Prostate gland (tissue), 2 donors: ENCODE measurements around the gene NME8. TPM values are rescaled to one million over a fixed set of nuclear protein-coding genes. Genes with fewer than 3 reads are reported as not detected.

Experiments
- DNase-seq: peaks from one replicate; pipeline ENCODE4 v3.0.0-alpha.2; 2019; ENCODE audit warnings: low spot score
- H3K27ac ChIP-seq, 2 donors: fragments of 200-600 bp; sonication (generic); 2 replicates each; pipeline ENCODE4 v1.5.1; 2017 to 2019
- H3K27me3 ChIP-seq: fragments of 200-600 bp; sonication (generic); replicated peaks from 2 replicates; pipeline ENCODE4 v1.5.1; 2019; ENCODE audit not compliant: insufficient read depth
- H3K36me3 ChIP-seq, 2 donors: fragments of 200-600 bp; sonication (generic); 1 replicate in 1 of 2; 2 replicates in 1 of 2; pipeline versions ENCODE4 v1.5.1 to v1.8.1; 2017 to 2019
- H3K4me1 ChIP-seq: fragments of 200-600 bp; sonication (generic); replicated peaks from 2 replicates; pipeline ENCODE4 v1.5.1; 2019
- H3K4me3 ChIP-seq, 2 donors: fragments of 200-600 bp; sonication (generic); 2 replicates each; pipeline ENCODE4 v1.5.1; 2017 to 2019
- H3K9me3 ChIP-seq: fragments of 200-600 bp; sonication (generic); 2 replicates; pipeline ENCODE4 v1.5.1; 2017
- POLR2A ChIP-seq: fragments of 450-650 bp; IDR thresholded peaks from one replicate; pipeline ENCODE4 v1.6.1; 2016; ENCODE audit warnings: antibody characterized with exemption, mild to moderate bottlenecking
- POLR2AphosphoS5 ChIP-seq: sonication (generic); formaldehyde crosslinking; IDR thresholded peaks from one replicate; pipeline ENCODE4 v1.6.1; 2017; ENCODE audit warnings: antibody characterized with exemption
- WGBS: methylation state at CpG from one replicate; pipeline ENCODE4 v1.1.5; 2018; 5-methylcytosine and 5-hydroxymethylcytosine counted together
- intact Hi-C: fragments of 100-400 bp; cut with DNase I; formaldehyde crosslinking; loops from one replicate; pipeline ENCODE4 v1.14.2; 2022
- total RNA-seq, 2 donors: library from RNA; depleted of rRNA; stranded (reverse); fragments of >200 nt; gene quantifications; one replicate each; pipeline ENCODE4 v1.1.0, GENCODE V29; 2016
- TF ChIP-seq, protein P1 (sequence below), 4 experiments: fragments of 200-600 bp in 2 of 4; fragments of 450-650 bp in 2 of 4; sonication (generic) in 2 of 4; IDR thresholded peaks; 1 replicate in 3 of 4; 2 replicates in 1 of 4; pipeline ENCODE4 v1.5.1; 2016 to 2019; ENCODE audit warnings: antibody characterized with exemption in 4 of 4, mild to moderate bottlenecking in 2 of 4, moderate library complexity in 2 of 4

NME8 gene
- total RNA-seq, 2 donors from 2014 or later: 0.91 TPM; not detected in 1

DNA sequence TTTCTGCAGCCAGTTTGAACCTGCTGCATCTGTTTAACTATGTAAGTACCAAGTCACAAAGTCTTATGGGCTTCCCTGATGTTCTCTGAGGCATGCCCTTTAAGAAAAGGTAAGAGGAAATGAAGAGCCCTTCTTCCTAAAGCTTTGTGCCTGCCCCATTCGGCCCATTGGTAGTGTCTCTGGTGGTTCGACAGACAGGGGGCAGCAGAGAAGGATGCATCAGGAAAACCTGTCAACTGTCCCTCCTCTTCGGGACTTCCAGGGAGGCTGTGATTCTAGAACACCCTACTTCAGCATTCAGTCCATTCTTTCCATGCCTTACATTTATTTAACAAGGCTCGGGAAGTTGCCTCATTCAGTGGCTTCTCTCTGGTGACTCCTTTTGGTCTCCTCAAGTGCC lies 70.1 kb downstream of the NME8 start:
- WGBS: 63% methylated on average over 4 of the region's 4 CpGs
- H3K4me3 ChIP-seq: no peak overlapping the region
- peaks cover 4% of the 10 kb centered on the region for H3K4me1 ChIP-seq
- TF ChIP-seq, protein P1, sequence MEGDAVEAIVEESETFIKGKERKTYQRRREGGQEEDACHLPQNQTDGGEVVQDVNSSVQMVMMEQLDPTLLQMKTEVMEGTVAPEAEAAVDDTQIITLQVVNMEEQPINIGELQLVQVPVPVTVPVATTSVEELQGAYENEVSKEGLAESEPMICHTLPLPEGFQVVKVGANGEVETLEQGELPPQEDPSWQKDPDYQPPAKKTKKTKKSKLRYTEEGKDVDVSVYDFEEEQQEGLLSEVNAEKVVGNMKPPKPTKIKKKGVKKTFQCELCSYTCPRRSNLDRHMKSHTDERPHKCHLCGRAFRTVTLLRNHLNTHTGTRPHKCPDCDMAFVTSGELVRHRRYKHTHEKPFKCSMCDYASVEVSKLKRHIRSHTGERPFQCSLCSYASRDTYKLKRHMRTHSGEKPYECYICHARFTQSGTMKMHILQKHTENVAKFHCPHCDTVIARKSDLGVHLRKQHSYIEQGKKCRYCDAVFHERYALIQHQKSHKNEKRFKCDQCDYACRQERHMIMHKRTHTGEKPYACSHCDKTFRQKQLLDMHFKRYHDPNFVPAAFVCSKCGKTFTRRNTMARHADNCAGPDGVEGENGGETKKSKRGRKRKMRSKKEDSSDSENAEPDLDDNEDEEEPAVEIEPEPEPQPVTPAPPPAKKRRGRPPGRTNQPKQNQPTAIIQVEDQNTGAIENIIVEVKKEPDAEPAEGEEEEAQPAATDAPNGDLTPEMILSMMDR (IDR thresholded peaks at IDR 0.05): no peak
- TF ChIP-seq POLR2A: no peak
- TF ChIP-seq POLR2AphosphoS5: no peak
- H3K27ac ChIP-seq: no peak overlapping the region
- no peaks in the 10 kb centered on the region for H3K27me3 ChIP-seq
- no peaks in the 10 kb centered on the region for H3K36me3 ChIP-seq
- intact Hi-C loops: loop anchor here (5.0 kb wide), 2 partner anchors 84 to 189 kb away; no protein-coding TSS in a partner anchor
- DNase-seq: no peak
- no peaks in the 10 kb centered on the region for H3K9me3 ChIP-seq

DNA sequence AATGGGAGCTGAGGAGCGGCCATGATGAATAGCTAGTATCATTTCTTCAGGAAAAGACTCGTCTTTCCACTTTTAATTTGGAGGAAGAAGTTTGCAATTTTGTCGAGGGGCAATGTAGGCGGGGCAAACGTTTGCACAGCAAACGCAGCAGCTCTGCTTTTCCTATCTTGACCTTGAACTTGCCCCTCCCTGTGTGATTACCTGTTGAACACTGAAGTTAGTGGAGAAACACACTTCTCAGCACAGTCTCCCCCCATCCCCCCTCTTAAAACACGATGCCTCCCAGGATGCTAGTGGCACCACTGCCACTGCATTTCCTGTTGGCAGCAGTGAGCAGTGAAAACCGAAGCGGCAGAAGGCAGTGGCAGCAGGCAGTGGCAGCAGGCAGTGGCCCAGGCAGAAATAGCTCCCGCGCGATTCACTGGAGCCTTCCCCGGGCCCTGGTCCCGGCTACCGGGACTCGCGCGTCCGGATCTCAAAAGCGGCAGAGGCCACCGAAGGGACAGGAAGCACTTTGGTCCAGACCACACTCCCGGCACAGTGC lies 72.0 kb downstream of the NME8 start, which contains the start of gene EPDR1:
TSS of gene EPDR1 (plus strand) at position 336 of the 544 bp plus-strand sequence. CDS start 300 bp downstream, outside the sequence.
- H3K4me1 ChIP-seq: peaks cover 9% of the 10 kb centered on the region
- 14% methylated on average over 20 of the region's 22 CpGs for WGBS

DNA sequence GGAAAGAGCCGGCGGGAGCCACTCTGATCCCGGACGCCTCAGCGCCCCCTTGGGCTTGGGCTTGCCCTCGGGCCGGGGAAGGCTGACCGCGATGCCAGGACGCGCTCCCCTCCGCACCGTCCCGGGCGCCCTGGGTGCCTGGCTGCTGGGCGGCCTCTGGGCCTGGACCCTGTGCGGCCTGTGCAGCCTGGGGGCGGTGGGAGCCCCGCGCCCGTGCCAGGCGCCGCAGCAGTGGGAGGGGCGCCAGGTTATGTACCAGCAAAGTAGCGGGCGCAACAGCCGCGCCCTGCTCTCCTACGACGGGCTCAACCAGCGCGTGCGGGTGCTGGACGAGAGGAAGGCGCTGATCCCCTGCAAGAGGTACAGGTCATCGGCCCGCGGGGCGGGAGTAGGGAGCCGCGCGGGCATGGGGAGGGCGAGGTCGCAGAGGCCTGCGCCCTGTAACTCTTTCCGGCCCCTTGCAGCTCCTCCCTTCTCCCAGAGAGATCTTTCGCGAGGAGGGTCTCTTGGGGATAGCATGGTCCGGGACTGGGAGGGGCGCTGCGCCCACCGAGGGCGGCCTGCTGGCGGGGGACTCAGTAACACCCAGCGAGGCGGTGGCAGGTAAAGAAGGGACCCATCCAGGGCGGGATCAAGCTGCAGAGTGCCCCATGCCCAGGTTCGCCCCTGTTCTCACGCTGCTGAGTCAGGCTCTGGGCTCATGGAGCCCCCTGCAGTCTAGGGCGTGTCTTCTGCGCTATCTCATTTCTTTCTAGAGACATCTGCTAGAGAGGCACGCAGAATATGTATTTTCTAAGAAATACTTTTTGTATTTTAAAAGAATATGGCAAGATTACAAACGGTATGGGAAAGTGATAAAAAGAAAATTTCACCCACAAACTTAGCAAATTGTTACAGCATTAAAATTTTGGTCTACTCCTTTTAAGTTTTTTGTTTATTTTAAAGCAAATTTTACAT lies 72.7 kb downstream of the NME8 start:
- no peaks in the 10 kb centered on the region for H3K36me3 ChIP-seq
- no peak for DNase-seq
- H3K27me3 ChIP-seq: no peaks in the 10 kb centered on the region
- peaks cover 7% of the 10 kb centered on the region for H3K4me1 ChIP-seq
- no peaks in the 10 kb centered on the region for H3K9me3 ChIP-seq
- TF ChIP-seq, protein P1 (IDR thresholded peaks at IDR 0.05): no peak
- no peak for TF ChIP-seq POLR2A
- no peak for TF ChIP-seq POLR2AphosphoS5
- 1% methylated on average over 52 of the region's 63 CpGs for WGBS
- intact Hi-C loops: no loop called here
- H3K27ac ChIP-seq: peak overlapping the region; percentile 85 to 88
- peak overlapping the region; percentile 64 for H3K4me3 ChIP-seq

More for the DNA sequence above, 72.0 kb downstream of the NME8 start, which contains the start of gene EPDR1:
- H3K9me3 ChIP-seq: no peaks in the 10 kb centered on the region
- peak within 1 kb of the TSS; percentile 85 to 88 for H3K27ac ChIP-seq
- H3K27me3 ChIP-seq: no peaks in the 10 kb centered on the region
- intact Hi-C loops: no loop called here
- no peaks in the 10 kb centered on the region for H3K36me3 ChIP-seq
- peak; percentile 55 for TF ChIP-seq POLR2AphosphoS5
- no peak for TF ChIP-seq POLR2A
- TF ChIP-seq, protein P1 (IDR thresholded peaks at IDR 0.05): peak in 2 of 4 experiments; percentile 29 to 41
- DNase-seq: peak; percentile 54
- H3K4me3 ChIP-seq: peak within 1 kb of the TSS; percentile 64

DNA sequence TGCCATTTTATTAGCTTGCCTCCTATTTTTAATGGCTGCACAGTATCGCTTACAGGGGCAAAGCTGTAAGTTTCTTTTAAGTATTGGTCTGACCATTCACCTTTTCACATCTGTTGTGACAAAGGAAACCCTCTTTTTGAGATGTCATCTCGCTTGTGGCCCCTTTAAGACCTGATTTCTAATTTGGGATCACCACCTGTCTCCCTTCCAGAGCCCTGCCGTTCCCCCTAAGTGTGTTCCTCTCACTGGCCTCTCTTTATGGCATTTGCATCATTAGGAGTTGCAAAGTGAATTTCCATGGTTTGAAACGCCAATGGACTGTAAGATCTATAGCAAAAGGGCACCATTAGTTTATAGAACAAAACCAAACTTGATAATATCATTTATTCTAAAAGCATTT lies 73.5 kb downstream of the NME8 start:
- Histone ChIP-seq H3K9me3 (no peaks in the 10 kb centered on the region), H3K36me3 (no peaks in the 10 kb centered on the region), H3K4me3 (peak overlapping the region in 1 of 2 donors; percentile 64), H3K4me1 (peaks cover 5% of the 10 kb centered on the region), H3K27ac (no peak overlapping the region), H3K27me3 (no peaks in the 10 kb centered on the region)
- no peak for DNase-seq
- TF ChIP-seq, protein P1 (IDR thresholded peaks at IDR 0.05): no peak
- no peak for TF ChIP-seq POLR2A
- TF ChIP-seq POLR2AphosphoS5: no peak
- intact Hi-C loops: no loop called here
- WGBS: 63% methylated on average over 4 of the region's 4 CpGs
